OCI-LY7 (cell line): ENCODE data around the gene MARF1. TPM values are rescaled to one million over a fixed set of nuclear protein-coding genes. Genes with fewer than 3 reads are reported as not detected.

Experiments
- BruUV-seq: library from RNA; stranded (reverse); fragments of 400-500 nt; replicated peaks from 2 replicates; lab custom pipeline; 2021; lab: Mats Ljungman, UMichigan
- CTCF ChIA-PET: fragments of 300-600 bp; sonication (Branson Sonifier 250); formaldehyde crosslinking; loops from one replicate; lab custom pipeline; 2022; ENCODE audit warnings: antibody characterized with exemption; ENCODE audit not compliant: unreplicated experiment; lab: Charles Lee
- POLR2A ChIA-PET: fragments of 300-600 bp; sonication (Branson Sonifier 250); formaldehyde crosslinking; loops from one replicate; lab custom pipeline; 2022; ENCODE audit warnings: antibody characterized with exemption; lab: Charles Lee
- DNase-seq: peaks from one replicate; pipeline ENCODE4 v3.0.0-alpha.2; 2015; ENCODE audit warnings: low spot score
- H2AFZ ChIP-seq: fragments of 200-600 bp; sonication (generic), shearing (Covaris generic); 2 replicates; pipeline ENCODE4 v1.6.1; 2014; ENCODE audit warnings: mild to moderate bottlenecking, antibody characterized with exemption, low read length, moderate library complexity
- H3K27ac ChIP-seq: fragments of 200-600 bp; sonication (generic); 2 replicates; pipeline ENCODE4 v1.5.1; 2014; ENCODE audit warnings: mixed run types, low read depth, mild to moderate bottlenecking, moderate library complexity, low read length, inconsistent platforms; ENCODE audit not compliant: poor library complexity, severe bottlenecking
- H3K36me3 ChIP-seq: fragments of 200-600 bp; sonication (generic); 2 replicates; pipeline ENCODE4 v1.6.1; 2014; ENCODE audit warnings: mild to moderate bottlenecking, antibody characterized with exemption, low read length, moderate library complexity, mixed read lengths; ENCODE audit not compliant: insufficient read depth
- H3K4me1 ChIP-seq: fragments of 200-600 bp; sonication (generic); 2 replicates; pipeline ENCODE4 v1.5.1; 2014; ENCODE audit warnings: mild to moderate bottlenecking, low read length; ENCODE audit not compliant: insufficient read depth, poor library complexity, severe bottlenecking
- H3K4me2 ChIP-seq: fragments of 200-600 bp; sonication (generic); 2 replicates; pipeline ENCODE4 v1.6.1; 2014; ENCODE audit warnings: mild to moderate bottlenecking, low read length
- H3K4me3 ChIP-seq: fragments of 200-600 bp; sonication (generic); 2 replicates; pipeline ENCODE4 v1.5.1; 2014; ENCODE audit warnings: mild to moderate bottlenecking, low read depth, low read length; ENCODE audit not compliant: poor library complexity, severe bottlenecking
- H3K79me2 ChIP-seq: fragments of 200-600 bp; sonication (generic); 2 replicates; pipeline ENCODE4 v1.6.1; 2016; ENCODE audit warnings: low read depth, mild to moderate bottlenecking, low read length, moderate library complexity, mixed read lengths; ENCODE audit not compliant: insufficient read depth
- H3K9me2 ChIP-seq: fragments of 200-600 bp; sonication (generic); 2 replicates; pipeline ENCODE4 v1.6.1; 2016; ENCODE audit warnings: mild to moderate bottlenecking, low read length, mixed read lengths; ENCODE audit not compliant: insufficient read depth
- H3K9me3 ChIP-seq: fragments of 200-600 bp; sonication (generic); 2 replicates; pipeline ENCODE4 v1.6.1; 2014; ENCODE audit warnings: mild to moderate bottlenecking, mixed run types, low read length, mixed read lengths
- H4K20me1 ChIP-seq: fragments of 200-600 bp; sonication (generic); 2 replicates; pipeline ENCODE4 v1.6.1; 2014; ENCODE audit warnings: mild to moderate bottlenecking, antibody characterized with exemption, low read length, moderate library complexity, mixed read lengths; ENCODE audit not compliant: insufficient read depth
- EZH2phosphoT487 ChIP-seq: fragments of 200-600 bp; sonication (generic); IDR thresholded peaks from 2 replicates; pipeline ENCODE4 v1.6.1; 2018; ENCODE audit warnings: low read depth, borderline replicate concordance, mild to moderate bottlenecking, mixed run types, antibody characterized with exemption, low read length, moderate library complexity, mixed read lengths
- intact Hi-C: fragments of 100-400 bp; cut with micrococcal nuclease; formaldehyde crosslinking; loops from one replicate; pipeline ENCODE4 v1.10.0; 2022; ENCODE audit not compliant: unreplicated experiment
- total RNA-seq, 2 experiments: library from RNA; depleted of rRNA in 1 of 2; stranded (reverse); fragments of >200 nt in 1 of 2; shearing (Covaris generic) in 1 of 2; gene quantifications; 2 replicates each; pipeline ENCODE4 v1.2.3, GENCODE V29; 2014 to 2022
- TF ChIP-seq, protein P1 (sequence below): fragments of 200-600 bp; sonication (generic); conservative IDR thresholded peaks from 2 replicates; pipeline ENCODE4 v1.5.1; 2014; ENCODE audit warnings: mild to moderate bottlenecking, antibody characterized with exemption, low read length, moderate library complexity, mixed read lengths

Gene MARF1
- total RNA-seq, 2 experiments from 2014 or later = 20.6 to 71.1 TPM

GRCh38 chr16:15691046-15691445 lies 48.1 kb upstream of the MARF1 start:
- no TSS peak for BruUV-seq
- H3K4me3 ChIP-seq = no peak overlapping the region
- no peaks in the 10 kb centered on the region for H4K20me1 ChIP-seq
- no peaks in the 10 kb centered on the region for H3K4me1 ChIP-seq
- H3K4me2 ChIP-seq = no peak overlapping the region
- ChIA-PET POLR2A (no interaction called here), CTCF (no interaction called here)
- no peaks in the 10 kb centered on the region for H3K9me3 ChIP-seq
- no peaks in the 10 kb centered on the region for H3K9me2 ChIP-seq
- peaks cover 95% of the 10 kb centered on the region for H3K36me3 ChIP-seq
- no peaks in the 10 kb centered on the region for H3K79me2 ChIP-seq
- H3K27ac ChIP-seq = no peak overlapping the region
- H2AFZ ChIP-seq = no peak overlapping the region
- no peak for TF ChIP-seq EZH2phosphoT487
- TF ChIP-seq, protein P1, sequence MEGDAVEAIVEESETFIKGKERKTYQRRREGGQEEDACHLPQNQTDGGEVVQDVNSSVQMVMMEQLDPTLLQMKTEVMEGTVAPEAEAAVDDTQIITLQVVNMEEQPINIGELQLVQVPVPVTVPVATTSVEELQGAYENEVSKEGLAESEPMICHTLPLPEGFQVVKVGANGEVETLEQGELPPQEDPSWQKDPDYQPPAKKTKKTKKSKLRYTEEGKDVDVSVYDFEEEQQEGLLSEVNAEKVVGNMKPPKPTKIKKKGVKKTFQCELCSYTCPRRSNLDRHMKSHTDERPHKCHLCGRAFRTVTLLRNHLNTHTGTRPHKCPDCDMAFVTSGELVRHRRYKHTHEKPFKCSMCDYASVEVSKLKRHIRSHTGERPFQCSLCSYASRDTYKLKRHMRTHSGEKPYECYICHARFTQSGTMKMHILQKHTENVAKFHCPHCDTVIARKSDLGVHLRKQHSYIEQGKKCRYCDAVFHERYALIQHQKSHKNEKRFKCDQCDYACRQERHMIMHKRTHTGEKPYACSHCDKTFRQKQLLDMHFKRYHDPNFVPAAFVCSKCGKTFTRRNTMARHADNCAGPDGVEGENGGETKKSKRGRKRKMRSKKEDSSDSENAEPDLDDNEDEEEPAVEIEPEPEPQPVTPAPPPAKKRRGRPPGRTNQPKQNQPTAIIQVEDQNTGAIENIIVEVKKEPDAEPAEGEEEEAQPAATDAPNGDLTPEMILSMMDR = no peak
- intact Hi-C loops = no loop called here
- no peak for DNase-seq

DNA sequence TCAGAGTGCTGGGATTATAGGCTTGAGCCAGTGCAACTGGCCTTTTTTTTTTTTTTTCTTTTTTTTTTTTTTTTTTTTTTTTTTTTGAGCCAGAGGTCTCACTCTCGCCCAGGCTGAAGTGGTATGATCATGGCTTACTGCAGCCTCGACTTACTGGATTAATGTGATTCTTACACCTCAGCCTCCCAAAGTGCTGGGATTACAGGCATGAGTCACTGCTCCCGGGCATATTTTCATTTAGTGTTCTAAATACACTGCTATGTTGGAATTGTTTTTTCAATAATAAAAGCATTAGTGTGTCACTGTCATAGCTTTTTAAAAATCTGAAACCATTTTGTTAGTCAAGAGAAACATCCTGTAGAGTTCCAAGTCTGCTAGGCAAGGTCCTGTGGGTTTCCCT lies 47.3 kb upstream of the MARF1 start:
- intact Hi-C loops = no loop called here
- ChIA-PET CTCF (no interaction called here), POLR2A (interaction anchor here (0.6 kb wide), 1 partner anchor 518 kb away, joined by 3 read pairs; no protein-coding TSS in a partner anchor)

DNA sequence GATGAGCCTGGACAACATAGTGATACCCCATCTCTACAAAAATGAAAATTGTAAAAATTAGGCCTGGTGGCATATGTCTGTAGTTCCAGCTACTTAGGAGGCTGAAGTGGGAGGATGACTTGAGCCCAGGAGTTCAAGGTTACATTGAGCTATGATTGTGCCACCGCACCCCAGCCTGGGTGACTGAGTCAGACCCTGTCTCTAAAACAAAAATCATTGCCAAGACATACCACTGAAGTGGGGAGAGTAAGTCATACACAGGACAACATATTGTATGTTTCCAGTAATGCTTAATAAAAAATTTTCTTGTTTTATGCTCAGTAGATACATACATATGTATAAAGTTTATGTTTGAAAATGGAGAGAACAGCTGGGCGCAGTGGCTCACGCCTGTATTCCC lies 46.3 kb upstream of the MARF1 start:
- TF ChIP-seq, protein P1 = no peak
- TF ChIP-seq EZH2phosphoT487 = no peak
- no peak overlapping the region for H3K27ac ChIP-seq
- H3K79me2 ChIP-seq = no peaks in the 10 kb centered on the region
- BruUV-seq = TSS peak; percentile 39
- H2AFZ ChIP-seq = no peak overlapping the region
- no peak for DNase-seq
- H3K9me2 ChIP-seq = no peaks in the 10 kb centered on the region
- H4K20me1 ChIP-seq = no peaks in the 10 kb centered on the region
- peaks cover 98% of the 10 kb centered on the region for H3K36me3 ChIP-seq
- no peak overlapping the region for H3K4me3 ChIP-seq
- ChIA-PET POLR2A (interaction anchor here (0.7 kb wide), 1 partner anchor 113 kb away, joined by 3 read pairs; no protein-coding TSS in a partner anchor), CTCF (no interaction called here)
- intact Hi-C loops = no loop called here
- H3K4me1 ChIP-seq = no peaks in the 10 kb centered on the region
- H3K4me2 ChIP-seq = no peak overlapping the region
- no peaks in the 10 kb centered on the region for H3K9me3 ChIP-seq

More for the DNA sequence above, 47.3 kb upstream of the MARF1 start:
- Histone ChIP-seq H3K4me2 (no peak overlapping the region), H3K36me3 (peaks cover 97% of the 10 kb centered on the region), H3K9me2 (no peaks in the 10 kb centered on the region), H3K4me3 (no peak overlapping the region), H3K79me2 (no peaks in the 10 kb centered on the region), H4K20me1 (no peaks in the 10 kb centered on the region), H2AFZ (no peak overlapping the region), H3K27ac (no peak overlapping the region), H3K9me3 (no peaks in the 10 kb centered on the region), H3K4me1 (no peaks in the 10 kb centered on the region)
- DNase-seq = no peak
- no TSS peak for BruUV-seq
- TF ChIP-seq EZH2phosphoT487 = no peak
- TF ChIP-seq, protein P1 = no peak
